Left lung (tissue), 10 donors: ENCODE data around the gene FGD2. TPM values are rescaled to one million over a fixed set of nuclear protein-coding genes. Genes with fewer than 3 reads are reported as not detected.

Experiments used
- ATAC-seq: fragments of 200-7000 bp; cut with Tn5 transposase; one replicate; pipeline ENCODE4 v1.9.1; 2020; ENCODE audit warnings: moderate library complexity
- DNase-seq, 4 donors: peaks; one replicate each; pipeline ENCODE4 v3.0.0-alpha.2; 2013 to 2020
- H3K27ac ChIP-seq, 2 donors: fragments of 200-600 bp; sonication (generic) in 1 of 2; one replicate each; pipeline versions ENCODE4 v1.5.0 to v1.8.0; 2020 to 2021
- H3K27me3 ChIP-seq, 2 donors: fragments of 200-600 bp; sonication (generic) in 1 of 2; one replicate each; pipeline versions ENCODE4 v1.5.0 to v1.8.0; 2020 to 2021
- H3K36me3 ChIP-seq, 2 donors: fragments of 200-600 bp; sonication (generic) in 1 of 2; one replicate each; pipeline versions ENCODE4 v1.5.0 to v1.8.0; 2020 to 2021
- H3K4me1 ChIP-seq, 2 donors: fragments of 200-600 bp; one replicate each; pipeline ENCODE4 v1.8.0; 2021
- H3K4me3 ChIP-seq, 2 donors: fragments of 200-600 bp; sonication (generic) in 1 of 2; one replicate each; pipeline versions ENCODE4 v1.5.0 to v1.8.0; 2020 to 2021; ENCODE audit warnings: mild to moderate bottlenecking in 1 of 2
- H3K9me3 ChIP-seq, 2 donors: fragments of 200-600 bp; sonication (generic) in 1 of 2; one replicate each; pipeline versions ENCODE4 v1.5.0 to v1.8.0; 2020 to 2021
- intact Hi-C, 2 donors: fragments of 100-400 bp; cut with DNase I; formaldehyde crosslinking; loops; one replicate each; pipeline versions ENCODE4 v1.11.2 to v1.14.2; 2022
- polyA plus RNA-seq, 6 donors: library from polyadenylated mRNA; unstranded; fragments of 120-200 nt; gene quantifications; one replicate each; pipeline ENCODE4 v1.2.1, GENCODE V29; 2013; ENCODE audit not compliant: insufficient read length in 6 of 6
- total RNA-seq, 2 donors: library from RNA; stranded (reverse); fragmentation: NEBNext Ultra II Directional; extraction: Animal tissue kit (Norgen Biotek cat#: 25700); gene quantifications; one replicate each; pipeline ENCODE4 v1.2.1, GENCODE V29; 2021
- TF ChIP-seq, protein P1 (sequence below), 2 donors: fragments of 200-600 bp; sonication (generic) in 1 of 2; IDR thresholded peaks; one replicate each; pipeline versions ENCODE4 v1.5.0 to v1.8.0; 2021; ENCODE audit warnings: antibody characterized with exemption in 2 of 2
- donor health status: DM: no; HTN: yes; CAD: no.
- donor health status: DM: no; HTN: no; CAD: no.

FGD2 gene
- total and polyA plus RNA-seq, 8 donors = 3.9 to 60.3 (median 4.7) TPM

DNA sequence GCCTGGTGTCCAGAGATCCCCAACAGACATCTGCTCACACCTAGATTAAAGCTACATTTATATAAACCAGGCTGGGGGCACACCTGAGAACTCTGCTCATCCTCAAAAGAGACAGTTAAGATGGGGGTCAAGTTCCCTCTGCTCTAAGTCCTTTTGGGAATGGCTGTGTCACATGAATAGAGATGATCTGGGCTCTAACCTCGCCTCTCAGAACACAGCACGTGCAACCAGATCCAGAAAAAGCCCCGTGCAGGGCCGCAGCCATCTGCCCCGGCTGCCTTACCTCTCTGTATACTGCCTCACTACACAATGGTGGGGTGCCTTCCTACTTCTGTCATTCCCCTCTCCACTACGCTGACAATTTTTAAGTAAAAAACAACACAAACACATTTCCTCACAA, 25.3 kb upstream of the FGD2 start:
- DNase-seq (no peak), ATAC-seq (no peak)
- H3K4me1 ChIP-seq = peaks cover 12 to 61% of the 10 kb centered on the region in 2 donors
- H3K4me3 ChIP-seq = no peak overlapping the region
- intact Hi-C loops = loop anchor here in 1 of 2 donors (10.0 kb wide), 1 partner anchor 95 kb away; the partner anchor contains the start of gene C6orf89
- H3K27me3 ChIP-seq = no peaks in the 10 kb centered on the region
- H3K36me3 ChIP-seq = peaks cover 0 to 67% of the 10 kb centered on the region in 2 donors
- no peak overlapping the region for H3K27ac ChIP-seq
- TF ChIP-seq, protein P1, sequence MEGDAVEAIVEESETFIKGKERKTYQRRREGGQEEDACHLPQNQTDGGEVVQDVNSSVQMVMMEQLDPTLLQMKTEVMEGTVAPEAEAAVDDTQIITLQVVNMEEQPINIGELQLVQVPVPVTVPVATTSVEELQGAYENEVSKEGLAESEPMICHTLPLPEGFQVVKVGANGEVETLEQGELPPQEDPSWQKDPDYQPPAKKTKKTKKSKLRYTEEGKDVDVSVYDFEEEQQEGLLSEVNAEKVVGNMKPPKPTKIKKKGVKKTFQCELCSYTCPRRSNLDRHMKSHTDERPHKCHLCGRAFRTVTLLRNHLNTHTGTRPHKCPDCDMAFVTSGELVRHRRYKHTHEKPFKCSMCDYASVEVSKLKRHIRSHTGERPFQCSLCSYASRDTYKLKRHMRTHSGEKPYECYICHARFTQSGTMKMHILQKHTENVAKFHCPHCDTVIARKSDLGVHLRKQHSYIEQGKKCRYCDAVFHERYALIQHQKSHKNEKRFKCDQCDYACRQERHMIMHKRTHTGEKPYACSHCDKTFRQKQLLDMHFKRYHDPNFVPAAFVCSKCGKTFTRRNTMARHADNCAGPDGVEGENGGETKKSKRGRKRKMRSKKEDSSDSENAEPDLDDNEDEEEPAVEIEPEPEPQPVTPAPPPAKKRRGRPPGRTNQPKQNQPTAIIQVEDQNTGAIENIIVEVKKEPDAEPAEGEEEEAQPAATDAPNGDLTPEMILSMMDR (IDR thresholded peaks at IDR 0.05) = no peak
- H3K9me3 ChIP-seq = no peaks in the 10 kb centered on the region

GRCh38 chr6:36980876-36981619, 24.4 kb upstream of the FGD2 start:
- ATAC-seq (no peak), DNase-seq (no peak)
- no peaks in the 10 kb centered on the region for H3K27me3 ChIP-seq
- H3K4me1 ChIP-seq = peaks cover 12 to 61% of the 10 kb centered on the region in 2 donors
- H3K36me3 ChIP-seq = peaks cover 0 to 57% of the 10 kb centered on the region in 2 donors
- TF ChIP-seq, protein P1 (IDR thresholded peaks at IDR 0.05) = no peak
- intact Hi-C loops = loop anchor here in 1 of 2 donors (10.0 kb wide), 1 partner anchor 96 kb away; the partner anchor contains the start of gene C6orf89
- no peaks in the 10 kb centered on the region for H3K9me3 ChIP-seq
- no peak overlapping the region for H3K27ac ChIP-seq
- H3K4me3 ChIP-seq = no peak overlapping the region

DNA sequence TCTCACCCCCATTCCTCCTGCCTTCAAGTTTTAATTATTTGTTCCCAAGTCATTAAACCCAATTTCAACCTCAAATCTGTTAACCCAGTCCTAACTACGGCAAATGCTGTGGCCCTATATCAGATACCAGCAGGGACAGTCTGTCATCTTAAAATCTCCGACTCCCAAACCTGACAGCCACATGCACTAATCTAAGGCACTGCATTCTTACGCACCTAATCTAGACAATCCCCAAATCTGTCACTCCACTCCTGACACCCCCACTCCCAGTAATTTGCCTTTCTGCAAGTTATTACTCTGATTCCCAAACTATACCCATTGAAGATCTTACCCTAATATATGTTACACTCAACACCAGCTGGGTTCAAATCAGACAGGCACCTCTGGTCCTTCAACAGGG, 21.9 kb upstream of the FGD2 start:
- Histone ChIP-seq H3K27ac (no peak overlapping the region), H3K36me3 (peaks cover 0 to 32% of the 10 kb centered on the region in 2 donors), H3K27me3 (no peaks in the 10 kb centered on the region), H3K9me3 (no peaks in the 10 kb centered on the region), H3K4me1 (peaks cover 16 to 73% of the 10 kb centered on the region in 2 donors), H3K4me3 (no peak overlapping the region)
- DNase-seq = no peak
- TF ChIP-seq, protein P1 (IDR thresholded peaks at IDR 0.05) = no peak
- intact Hi-C loops = loop anchor here in 1 of 2 donors (10.0 kb wide), 1 partner anchor 99 kb away; the partner anchor contains the start of gene C6orf89
- ATAC-seq = no peak

GRCh38 chr6:36984581-36985416, 20.7 kb upstream of the FGD2 start:
- DNase-seq = peak in 2 of 4 donors; percentile 65 to 76
- Histone ChIP-seq H3K4me3 (peak overlapping the region; percentile 98 to 99), H3K9me3 (no peaks in the 10 kb centered on the region), H3K36me3 (peaks cover 0 to 21% of the 10 kb centered on the region in 2 donors), H3K27ac (peak overlapping the region; percentile 95 to 98), H3K4me1 (peaks cover 16 to 63% of the 10 kb centered on the region in 2 donors), H3K27me3 (no peaks in the 10 kb centered on the region)
- ATAC-seq = peak; percentile 25
- TF ChIP-seq, protein P1 (IDR thresholded peaks at IDR 0.05) = no peak
- intact Hi-C loops = loop anchor here in 1 of 2 donors (10.0 kb wide), 1 partner anchor 100 kb away; the partner anchor contains the start of gene C6orf89
